ENCODE data around the gene PPP2R1B. TPM values are rescaled to one million over a fixed set of nuclear protein-coding genes. Genes with fewer than 3 reads are reported as not detected.

Gene PPP2R1B
- total RNA-seq, 1 experiment from 2014 or later, result 36.9 TPM

- no peak for DNase-seq (ENCODE audit: low read depth)
Measured at GRCh38 chr11:111748035-111748804, 18.0 kb downstream of the PPP2R1B start.

GRCh38 chr11:111745719-111746504, 20.3 kb downstream of the PPP2R1B start:
- peak; percentile 28 for DNase-seq (ENCODE audit: low read depth)

GRCh38 chr11:111743700-111744099, 22.5 kb downstream of the PPP2R1B start:
- no peak for DNase-seq (ENCODE audit: low read depth)

GRCh38 chr11:111741751-111742150, 24.4 kb downstream of the PPP2R1B start:
- DNase-seq (ENCODE audit: low read depth), result no peak

GRCh38 chr11:111739299-111739698, 26.9 kb downstream of the PPP2R1B start:
- DNase-seq (ENCODE audit: low read depth), result no peak

GRCh38 chr11:111737444-111738210, 28.6 kb downstream of the PPP2R1B start:
- DNase-seq (ENCODE audit: low read depth), result peak; percentile 17

GRCh38 chr11:111736621-111737443, 29.4 kb downstream of the PPP2R1B start:
- DNase-seq (ENCODE audit: low read depth), result peak; percentile 67

- peak; percentile 86 for DNase-seq (ENCODE audit: low read depth)
Measured at GRCh38 chr11:111736181-111736590, 30.0 kb downstream of the PPP2R1B start.

- DNase-seq (ENCODE audit: low read depth), result peak; percentile 100
Measured at GRCh38 chr11:111735262-111736116, 30.7 kb downstream of the PPP2R1B start.

GRCh38 chr11:111734954-111735261, 31.3 kb downstream of the PPP2R1B start:
- no peak for DNase-seq (ENCODE audit: low read depth)

- peak; percentile 18 for DNase-seq (ENCODE audit: low read depth)
Measured at GRCh38 chr11:111734101-111734953, 31.9 kb downstream of the PPP2R1B start.

GRCh38 chr11:111733611-111734088, 32.5 kb downstream of the PPP2R1B start:
- DNase-seq (ENCODE audit: low read depth), result peak; percentile 9

GRCh38 chr11:111733016-111733415, 33.2 kb downstream of the PPP2R1B start:
- DNase-seq (ENCODE audit: low read depth), result peak; percentile 87

- no peak for DNase-seq (ENCODE audit: low read depth)
Measured at GRCh38 chr11:111731821-111732220, 34.4 kb downstream of the PPP2R1B start.

- DNase-seq (ENCODE audit: low read depth), result peak; percentile 74
Measured at GRCh38 chr11:111730871-111731591, 35.2 kb downstream of the PPP2R1B start.

GRCh38 chr11:111729831-111730311, 36.3 kb downstream of the PPP2R1B start:
- DNase-seq (ENCODE audit: low read depth), result no peak

GRCh38 chr11:111729071-111729830, 36.9 kb downstream of the PPP2R1B start:
- no peak for DNase-seq (ENCODE audit: low read depth)

- DNase-seq (ENCODE audit: low read depth), result no peak
Measured at GRCh38 chr11:111727431-111727830, 38.8 kb downstream of the PPP2R1B start.
